Cardiac septum (tissue), 1 donor: Measurements from ENCODE around the gene SLC2A1. TPM values are rescaled to one million over a fixed set of nuclear protein-coding genes. Genes with fewer than 3 reads are reported as not detected.

Experiments used
- DNase-seq: peaks from one replicate; pipeline ENCODE4 v3.0.0-alpha.2; 2020; ENCODE audit warnings: low spot score
- intact Hi-C: fragments of 100-400 bp; cut with DNase I; formaldehyde crosslinking; loops from one replicate; pipeline ENCODE4 v1.14.0; 2022
- total RNA-seq: library from RNA; stranded (reverse); fragmentation: NEBNext Ultra II Directional; extraction: Animal tissue kit (Norgen Biotek cat#: 25700); gene quantifications from one replicate; pipeline ENCODE4 v1.2.1, GENCODE V29; 2021
- donor health status: DM: no; HTN: no; CAD: no.

Gene SLC2A1
- total RNA-seq, 1 donor from 2014 or later = 31.9 TPM

GRCh38 chr1:42981871-42982270 lies 23.2 kb upstream of the SLC2A1 start:
- intact Hi-C loops = no loop called here
- no peak for DNase-seq

GRCh38 chr1:42981255-42981805 lies 22.7 kb upstream of the SLC2A1 start:
- no peak for DNase-seq
- intact Hi-C loops = no loop called here

GRCh38 chr1:42979896-42980800 lies 21.5 kb upstream of the SLC2A1 start:
- intact Hi-C loops = no loop called here

GRCh38 chr1:42979036-42979430 lies 20.4 kb upstream of the SLC2A1 start:
- intact Hi-C loops = no loop called here
- DNase-seq = no peak

More at GRCh38 chr1:42979896-42980800, 21.5 kb upstream of the SLC2A1 start:
- DNase-seq = no peak

- DNase-seq = no peak
- intact Hi-C loops = no loop called here
Measured at GRCh38 chr1:42978317-42979035, 19.8 kb upstream of the SLC2A1 start.

GRCh38 chr1:42977653-42978052 lies 19.0 kb upstream of the SLC2A1 start:
- DNase-seq = no peak
- intact Hi-C loops = no loop called here

- no peak for DNase-seq
- intact Hi-C loops = no loop called here
Measured at GRCh38 chr1:42975561-42976225, 17.0 kb upstream of the SLC2A1 start.

- intact Hi-C loops = no loop called here
- DNase-seq = no peak
Measured at GRCh38 chr1:42974767-42975437, 16.2 kb upstream of the SLC2A1 start.

GRCh38 chr1:42973799-42974198 lies 15.1 kb upstream of the SLC2A1 start:
- no peak for DNase-seq
- intact Hi-C loops = no loop called here

GRCh38 chr1:42973286-42973685 lies 14.6 kb upstream of the SLC2A1 start:
- DNase-seq = peak; percentile 80
- intact Hi-C loops = no loop called here

GRCh38 chr1:42971841-42972291 lies 13.2 kb upstream of the SLC2A1 start:
- no peak for DNase-seq
- intact Hi-C loops = no loop called here

GRCh38 chr1:42970143-42970542 lies 11.5 kb upstream of the SLC2A1 start:
- intact Hi-C loops = no loop called here
- no peak for DNase-seq

- intact Hi-C loops = no loop called here
Measured at GRCh38 chr1:42968654-42969053, 10.0 kb upstream of the SLC2A1 start.

GRCh38 chr1:42966688-42967612 lies 8.3 kb upstream of the SLC2A1 start:
- intact Hi-C loops = no loop called here
- no peak for DNase-seq

More at GRCh38 chr1:42968654-42969053, 10.0 kb upstream of the SLC2A1 start:
- no peak for DNase-seq

- intact Hi-C loops = no loop called here
- no peak for DNase-seq
Measured at GRCh38 chr1:42965378-42965777, 6.7 kb upstream of the SLC2A1 start.

GRCh38 chr1:42964044-42964812 lies 5.6 kb upstream of the SLC2A1 start:
- intact Hi-C loops = no loop called here
- DNase-seq = no peak

- no peak for DNase-seq
- intact Hi-C loops = no loop called here
Measured at GRCh38 chr1:42963378-42964043, 4.8 kb upstream of the SLC2A1 start.
